Omental fat pad (tissue), 4 donors: ENCODE data around the gene MOGAT3. TPM values are rescaled to one million over a fixed set of nuclear protein-coding genes. Genes with fewer than 3 reads are reported as not detected.

Source experiments
- ATAC-seq: fragments of 150-250 bp; one replicate; pipeline ENCODE4 v1.9.1; 2016; ENCODE audit warnings: mild to moderate bottlenecking, moderate library complexity; ENCODE audit not compliant: low FRiP score
- DNase-seq: peaks from one replicate; pipeline ENCODE4 v3.0.0-alpha.2; 2019; ENCODE audit warnings: low spot score
- CTCF ChIP-seq, 3 donors: fragments of 450-650 bp; IDR thresholded peaks; one replicate each; pipeline ENCODE4 v1.5.1; 2016 to 2017; ENCODE audit warnings: antibody characterized with exemption in 3 of 3, mild to moderate bottlenecking in 3 of 3, moderate library complexity in 2 of 3
- total RNA-seq, 4 donors: library from RNA; depleted of rRNA; stranded (reverse); fragments of >200 nt; gene quantifications; one replicate each; pipeline ENCODE4 v1.1.0, GENCODE V29; 2016

MOGAT3 gene
- total RNA-seq, 4 donors from 2014 or later: not detected

GRCh38 chr7:101166909-101167644, 33.8 kb downstream of the MOGAT3 start:
- TF ChIP-seq CTCF (IDR thresholded peaks at IDR 0.05): no peak

GRCh38 chr7:101166648-101166908, 34.3 kb downstream of the MOGAT3 start:
- ATAC-seq (no peak), DNase-seq (no peak)
- TF ChIP-seq CTCF (IDR thresholded peaks at IDR 0.05): no peak

More at GRCh38 chr7:101166909-101167644, 33.8 kb downstream of the MOGAT3 start:
- no peak for DNase-seq
- no peak for ATAC-seq

GRCh38 chr7:101165958-101166647, 34.7 kb downstream of the MOGAT3 start:
- ATAC-seq: no peak
- no peak for DNase-seq
- TF ChIP-seq CTCF (IDR thresholded peaks at IDR 0.05): no peak

- ATAC-seq (peak; percentile 66), DNase-seq (peak; percentile 90)
- TF ChIP-seq CTCF (IDR thresholded peaks at IDR 0.05): no peak
Measured at GRCh38 chr7:101165075-101165957, 35.5 kb downstream of the MOGAT3 start, which contains the start of gene VGF. VGF (minus strand) TSS chr7:101165569; CDS start chr7:101164843, 726 bp downstream.

GRCh38 chr7:101164071-101164840, 36.6 kb downstream of the MOGAT3 start:
- no peak for ATAC-seq
- no peak for TF ChIP-seq CTCF (IDR thresholded peaks at IDR 0.05)
- DNase-seq: no peak

- DNase-seq: no peak
- ATAC-seq: no peak
- TF ChIP-seq CTCF (IDR thresholded peaks at IDR 0.05): no peak
Measured at GRCh38 chr7:101163279-101164070, 37.4 kb downstream of the MOGAT3 start.
